Liver (tissue), 9 donors: ENCODE results near the gene STK40. TPM values are rescaled to one million over a fixed set of nuclear protein-coding genes. Genes with fewer than 3 reads are reported as not detected.

Source experiments
- DNase-seq: peaks from one replicate; pipeline ENCODE4 v3.0.0-alpha.2; 2017; ENCODE audit warnings: low spot score
- H3K27ac ChIP-seq, 2 donors: one replicate each; pipeline ENCODE4 v1.7.0; 2013; ENCODE audit warnings: inconsistent platforms in 2 of 2, low read length in 2 of 2, control low read depth in 1 of 2, low read depth in 1 of 2, mild to moderate bottlenecking in 1 of 2
- H3K27me3 ChIP-seq, 4 donors: one replicate each; pipeline versions ENCODE4 v1.6.1 to v1.7.0; 2013; ENCODE audit warnings: low read length in 3 of 4, inconsistent platforms in 1 of 4, mild to moderate bottlenecking in 1 of 4, moderate library complexity in 1 of 4; ENCODE audit not compliant: control insufficient read depth in 4 of 4, insufficient read depth in 4 of 4
- H3K36me3 ChIP-seq, 4 donors: one replicate each; pipeline versions ENCODE4 v1.6.1 to v1.7.0; 2013; ENCODE audit warnings: low read length in 3 of 4, mild to moderate bottlenecking in 3 of 4, low read depth in 1 of 4, moderate library complexity in 1 of 4; ENCODE audit not compliant: control insufficient read depth in 4 of 4, insufficient read depth in 3 of 4
- H3K4me1 ChIP-seq, 4 donors: one replicate each; pipeline versions ENCODE4 v1.6.1 to v1.7.0; 2013; ENCODE audit warnings: low read length in 3 of 4, mild to moderate bottlenecking in 3 of 4, moderate library complexity in 1 of 4; ENCODE audit not compliant: control insufficient read depth in 4 of 4, insufficient read depth in 4 of 4
- H3K4me3 ChIP-seq, 3 donors: one replicate each; pipeline versions ENCODE4 v1.6.1 to v1.7.0; 2013; ENCODE audit warnings: low read length in 3 of 3, control low read depth in 1 of 3, low read depth in 1 of 3, mild to moderate bottlenecking in 1 of 3
- H3K9ac ChIP-seq, 2 donors: one replicate each; pipeline ENCODE4 v1.7.0; 2013; ENCODE audit warnings: low read length in 2 of 2, mild to moderate bottlenecking in 2 of 2, moderate library complexity in 2 of 2, control low read depth in 1 of 2, low read depth in 1 of 2
- H3K9me3 ChIP-seq, 4 donors: one replicate each; pipeline versions ENCODE4 v1.6.1 to v1.7.0; 2013; ENCODE audit warnings: low read length in 3 of 4; ENCODE audit not compliant: control insufficient read depth in 4 of 4
- EGR1 ChIP-seq, 2 donors: IDR thresholded peaks; 2 replicates each; pipeline ENCODE4 v1.6.1; 2016 to 2018; ENCODE audit warnings: antibody characterized with exemption in 2 of 2, low read depth in 2 of 2
- FOXA1 ChIP-seq: IDR thresholded peaks from 2 replicates; pipeline ENCODE4 v1.6.1; 2016; ENCODE audit warnings: antibody characterized with exemption
- FOXA2 ChIP-seq: IDR thresholded peaks from 2 replicates; pipeline ENCODE4 v1.6.1; 2016; ENCODE audit warnings: antibody characterized with exemption
- GABPA ChIP-seq, 2 donors: IDR thresholded peaks in 1 of 2; conservative IDR thresholded peaks in 1 of 2; 2 replicates each; pipeline ENCODE4 v1.6.1; 2016; ENCODE audit warnings: antibody characterized with exemption in 2 of 2, mild to moderate bottlenecking in 1 of 2, moderate library complexity in 1 of 2
- HNF4A ChIP-seq, 2 donors: conservative IDR thresholded peaks; 2 replicates each; pipeline ENCODE4 v1.6.1; 2016; ENCODE audit warnings: antibody characterized with exemption in 2 of 2, mild to moderate bottlenecking in 2 of 2
- HNF4G ChIP-seq: IDR thresholded peaks from 2 replicates; pipeline ENCODE4 v1.6.1; 2016; ENCODE audit warnings: antibody characterized with exemption
- JUND ChIP-seq, 2 donors: IDR thresholded peaks; 2 replicates each; pipeline ENCODE4 v1.6.1; 2016; ENCODE audit warnings: antibody characterized with exemption in 2 of 2
- NR2F2 ChIP-seq: IDR thresholded peaks from 2 replicates; pipeline ENCODE4 v1.6.1; 2016; ENCODE audit warnings: antibody characterized with exemption
- RXRA ChIP-seq, 2 donors: IDR thresholded peaks; 2 replicates each; pipeline ENCODE4 v1.6.1; 2017 to 2018; ENCODE audit warnings: antibody characterized with exemption in 2 of 2, mild to moderate bottlenecking in 1 of 2
- SP1 ChIP-seq: IDR thresholded peaks from 2 replicates; pipeline ENCODE4 v1.6.1; 2018; ENCODE audit warnings: antibody characterized with exemption, mild to moderate bottlenecking
- TAF1 ChIP-seq: conservative IDR thresholded peaks from 2 replicates; pipeline ENCODE4 v1.6.1; 2016; ENCODE audit warnings: antibody characterized with exemption, mild to moderate bottlenecking
- WGBS: extraction: QIAGEN DNeasy Blood & Tissue Kit; methylation state at CpG from one replicate; pipeline ENCODE4 v1.1.7; 2013; 5-methylcytosine and 5-hydroxymethylcytosine counted together
- polyA plus RNA-seq, 2 donors: library from polyadenylated mRNA; stranded (reverse) in 1 of 2; unstranded in 1 of 2; fragments of 200-250 nt in 1 of 2; fragments of >200 nt in 1 of 2; fragmentation: Nextera tagmentation in 1 of 2; extraction: Ambion mirVana in 1 of 2; gene quantifications; one replicate each; pipeline versions ENCODE4 v1.2.1 to v1.2.3, GENCODE V29; 2013 to 2015
- total RNA-seq, 2 donors: library from RNA; depleted of rRNA; stranded (reverse); fragments of >200 nt; gene quantifications; one replicate each; pipeline ENCODE4 v1.2.3, GENCODE V29; 2014
- TF ChIP-seq, protein P1 (sequence below): IDR thresholded peaks from 2 replicates; pipeline ENCODE4 v1.6.1; 2016; ENCODE audit warnings: antibody characterized with exemption, mild to moderate bottlenecking
- TF ChIP-seq, protein P2 (sequence below): IDR thresholded peaks from 2 replicates; pipeline ENCODE4 v1.6.1; 2016; ENCODE audit warnings: antibody characterized with exemption
- TF ChIP-seq, protein P3 (sequence below): IDR thresholded peaks from 2 replicates; pipeline ENCODE4 v1.6.1; 2016; ENCODE audit warnings: antibody characterized with exemption
- donor health status: healthy.
- donor health status: healthy.
- donor health status: healthy.
- donor health status: healthy.
- donor health status: healthy.

STK40 gene
- total and polyA plus RNA-seq, 4 donors: 13.0 to 26.8 (median 21.9) TPM

DNA sequence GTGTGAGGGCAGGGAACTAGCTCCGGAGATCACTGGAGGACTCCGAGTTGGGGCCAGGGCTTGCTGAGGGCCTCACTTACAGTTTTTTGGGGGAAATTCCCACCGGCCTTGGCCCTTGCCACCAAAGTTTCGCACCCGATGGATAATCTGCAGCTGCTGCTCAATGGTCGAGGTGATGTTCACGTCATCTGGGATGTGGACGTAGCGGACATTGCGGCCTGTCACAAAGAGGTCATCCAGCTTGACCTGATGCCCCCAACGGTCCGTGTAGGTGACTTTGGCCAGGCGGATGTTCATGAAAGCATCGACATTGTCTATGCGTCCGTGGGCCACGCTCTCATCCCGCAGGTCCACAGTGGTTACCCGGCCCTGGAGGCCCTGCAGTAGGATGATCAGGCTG is 8.0 kb upstream of the STK40 start:
- DNase-seq: no peak
- no peaks in the 10 kb centered on the region for H3K27me3 ChIP-seq
- peaks cover 0 to 22% (median 19%) of the 10 kb centered on the region in 4 donors for H3K36me3 ChIP-seq
- H3K4me1 ChIP-seq: peaks cover 0 to 14% (median 8%) of the 10 kb centered on the region in 4 donors
- H3K9me3 ChIP-seq: no peaks in the 10 kb centered on the region
- H3K27ac ChIP-seq: no peak overlapping the region
- TF ChIP-seq NR2F2: no peak
- TF ChIP-seq HNF4A (conservative IDR thresholded peaks at IDR 0.05): no peak
- TF ChIP-seq TAF1: no peak
- no peak for TF ChIP-seq FOXA1
- no peak for TF ChIP-seq RXRA (IDR thresholded peaks at IDR 0.05)
- TF ChIP-seq, protein P1, sequence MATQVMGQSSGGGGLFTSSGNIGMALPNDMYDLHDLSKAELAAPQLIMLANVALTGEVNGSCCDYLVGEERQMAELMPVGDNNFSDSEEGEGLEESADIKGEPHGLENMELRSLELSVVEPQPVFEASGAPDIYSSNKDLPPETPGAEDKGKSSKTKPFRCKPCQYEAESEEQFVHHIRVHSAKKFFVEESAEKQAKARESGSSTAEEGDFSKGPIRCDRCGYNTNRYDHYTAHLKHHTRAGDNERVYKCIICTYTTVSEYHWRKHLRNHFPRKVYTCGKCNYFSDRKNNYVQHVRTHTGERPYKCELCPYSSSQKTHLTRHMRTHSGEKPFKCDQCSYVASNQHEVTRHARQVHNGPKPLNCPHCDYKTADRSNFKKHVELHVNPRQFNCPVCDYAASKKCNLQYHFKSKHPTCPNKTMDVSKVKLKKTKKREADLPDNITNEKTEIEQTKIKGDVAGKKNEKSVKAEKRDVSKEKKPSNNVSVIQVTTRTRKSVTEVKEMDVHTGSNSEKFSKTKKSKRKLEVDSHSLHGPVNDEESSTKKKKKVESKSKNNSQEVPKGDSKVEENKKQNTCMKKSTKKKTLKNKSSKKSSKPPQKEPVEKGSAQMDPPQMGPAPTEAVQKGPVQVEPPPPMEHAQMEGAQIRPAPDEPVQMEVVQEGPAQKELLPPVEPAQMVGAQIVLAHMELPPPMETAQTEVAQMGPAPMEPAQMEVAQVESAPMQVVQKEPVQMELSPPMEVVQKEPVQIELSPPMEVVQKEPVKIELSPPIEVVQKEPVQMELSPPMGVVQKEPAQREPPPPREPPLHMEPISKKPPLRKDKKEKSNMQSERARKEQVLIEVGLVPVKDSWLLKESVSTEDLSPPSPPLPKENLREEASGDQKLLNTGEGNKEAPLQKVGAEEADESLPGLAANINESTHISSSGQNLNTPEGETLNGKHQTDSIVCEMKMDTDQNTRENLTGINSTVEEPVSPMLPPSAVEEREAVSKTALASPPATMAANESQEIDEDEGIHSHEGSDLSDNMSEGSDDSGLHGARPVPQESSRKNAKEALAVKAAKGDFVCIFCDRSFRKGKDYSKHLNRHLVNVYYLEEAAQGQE: no peak
- TF ChIP-seq FOXA2: no peak
- TF ChIP-seq SP1: no peak
- TF ChIP-seq, protein P2, sequence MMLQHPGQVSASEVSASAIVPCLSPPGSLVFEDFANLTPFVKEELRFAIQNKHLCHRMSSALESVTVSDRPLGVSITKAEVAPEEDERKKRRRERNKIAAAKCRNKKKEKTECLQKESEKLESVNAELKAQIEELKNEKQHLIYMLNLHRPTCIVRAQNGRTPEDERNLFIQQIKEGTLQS: no peak
- no peak for TF ChIP-seq HNF4G
- TF ChIP-seq EGR1 (IDR thresholded peaks at IDR 0.05; ENCODE audit: low read depth in 2 of 2): no peak
- H3K9ac ChIP-seq: no peak overlapping the region
- WGBS: 96% methylated on average over 19 of the region's 19 CpGs
- H3K4me3 ChIP-seq: no peak overlapping the region

DNA sequence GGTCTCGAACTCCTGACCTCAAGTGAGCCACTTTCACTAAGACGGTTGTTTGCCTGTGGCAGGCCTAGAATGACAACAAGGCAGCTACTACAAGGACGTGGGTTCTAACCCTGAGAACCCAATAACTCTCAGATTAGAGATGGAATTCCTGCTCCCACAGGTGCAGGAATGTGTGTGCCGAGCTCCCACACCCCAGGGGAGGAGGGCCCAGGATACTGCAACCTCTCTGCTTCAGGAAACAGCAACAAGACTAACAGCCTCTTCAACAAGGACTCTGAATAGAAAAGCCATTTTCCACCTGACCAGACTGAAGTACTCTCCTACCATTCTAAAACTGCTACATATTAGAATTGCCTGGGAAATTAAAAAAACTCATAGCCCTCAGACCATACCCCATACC is 7.1 kb upstream of the STK40 start:
- DNase-seq: no peak
- no peak overlapping the region for H3K4me3 ChIP-seq
- no peak overlapping the region for H3K9ac ChIP-seq
- TF ChIP-seq NR2F2 (no peak), SP1 (no peak), FOXA1 (no peak), GABPA (IDR thresholded peaks at IDR 0.05 in 1 of 2, conservative IDR thresholded peaks at IDR 0.05 in 1 of 2) (no peak), HNF4A (conservative IDR thresholded peaks at IDR 0.05) (no peak), EGR1 (IDR thresholded peaks at IDR 0.05; ENCODE audit: low read depth in 2 of 2) (no peak), JUND (IDR thresholded peaks at IDR 0.05) (no peak)
- TF ChIP-seq, protein P3, sequence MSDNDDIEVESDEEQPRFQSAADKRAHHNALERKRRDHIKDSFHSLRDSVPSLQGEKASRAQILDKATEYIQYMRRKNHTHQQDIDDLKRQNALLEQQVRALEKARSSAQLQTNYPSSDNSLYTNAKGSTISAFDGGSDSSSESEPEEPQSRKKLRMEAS: no peak
- TF ChIP-seq, protein P1: no peak
- TF ChIP-seq, protein P2: no peak
- WGBS: 97% methylated on average over 4 of the region's 4 CpGs
- H3K9me3 ChIP-seq: no peaks in the 10 kb centered on the region
- peaks cover 0 to 13% (median 7%) of the 10 kb centered on the region in 4 donors for H3K4me1 ChIP-seq
- no peaks in the 10 kb centered on the region for H3K27me3 ChIP-seq
- peaks cover 0 to 22% (median 19%) of the 10 kb centered on the region in 4 donors for H3K36me3 ChIP-seq
- no peak overlapping the region for H3K27ac ChIP-seq
